ENCODE data around the gene MAP2.

Gene MAP2

GRCh38 chr2:209401788-209402187 lies 22.1 kb upstream of the MAP2 start:
- no peaks in the 10 kb centered on the region for H3K4me1 ChIP-seq
- no peak overlapping the region for H3K4me3 ChIP-seq
- no peaks in the 10 kb centered on the region for H3K36me3 ChIP-seq (replicated peaks)
- DNase-seq (ENCODE audit: low spot score in 2 of 2): no peak
- no peaks in the 10 kb centered on the region for H3K9me3 ChIP-seq
- H3K27me3 ChIP-seq (ENCODE audit: low read depth): peaks cover 18% of the 10 kb centered on the region
- in situ Hi-C loops (cut with MboI; ENCODE audit: low sequenced_read_pairs): no loop called here

- Histone ChIP-seq H3K4me1 (no peaks in the 10 kb centered on the region), H3K36me3 (replicated peaks) (no peaks in the 10 kb centered on the region), H3K27me3 (ENCODE audit: low read depth) (no peaks in the 10 kb centered on the region), H3K4me3 (no peak overlapping the region), H3K9me3 (0 out of 2 replicates have a peak, but pooled peaks cover 2% of the 10 kb centered on the region)
- in situ Hi-C loops (cut with MboI; ENCODE audit: low sequenced_read_pairs): no loop called here
- DNase-seq (ENCODE audit: low spot score in 2 of 2): no peak
These were observed 12.6 kb upstream of the MAP2 start for GRCh38 chr2:209411296-209411695.

- Histone ChIP-seq H3K4me1 (no peaks in the 10 kb centered on the region), H3K4me3 (no peak overlapping the region), H3K27me3 (ENCODE audit: low read depth) (no peaks in the 10 kb centered on the region), H3K36me3 (replicated peaks) (no peaks in the 10 kb centered on the region), H3K9me3 (0 out of 2 replicates have a peak, but pooled peaks cover 2% of the 10 kb centered on the region)
- in situ Hi-C loops (cut with MboI; ENCODE audit: low sequenced_read_pairs): no loop called here
- DNase-seq (ENCODE audit: low spot score in 2 of 2): no peak
These were observed 12.1 kb upstream of the MAP2 start for GRCh38 chr2:209411718-209412117.

- in situ Hi-C loops (cut with MboI; ENCODE audit: low sequenced_read_pairs): no loop called here
- H3K4me1 ChIP-seq: no peaks in the 10 kb centered on the region
These were observed 10.4 kb upstream of the MAP2 start for GRCh38 chr2:209413311-209414014.

GRCh38 chr2:209416913-209417312 lies 6.9 kb upstream of the MAP2 start:
- Histone ChIP-seq H3K27me3 (ENCODE audit: low read depth) (0 out of 2 replicates have a peak, but pooled peaks cover 2% of the 10 kb centered on the region), H3K36me3 (replicated peaks) (no peaks in the 10 kb centered on the region), H3K9me3 (0 out of 2 replicates have a peak, but pooled peaks cover 2% of the 10 kb centered on the region), H3K4me3 (no peak overlapping the region), H3K4me1 (no peaks in the 10 kb centered on the region)
- in situ Hi-C loops (cut with MboI; ENCODE audit: low sequenced_read_pairs): no loop called here
- DNase-seq (ENCODE audit: low spot score in 2 of 2): no peak

More at GRCh38 chr2:209413311-209414014, 10.4 kb upstream of the MAP2 start:
- no peak for DNase-seq (ENCODE audit: low spot score in 2 of 2)
- H3K36me3 ChIP-seq (replicated peaks): no peaks in the 10 kb centered on the region
- no peaks in the 10 kb centered on the region for H3K27me3 ChIP-seq (ENCODE audit: low read depth)
- H3K4me3 ChIP-seq: no peak overlapping the region
- H3K9me3 ChIP-seq: 0 out of 2 replicates have a peak, but pooled peaks cover 2% of the 10 kb centered on the region

GRCh38 chr2:209422191-209422754 lies 1.6 kb upstream of the MAP2 start:
- in situ Hi-C loops (cut with MboI; ENCODE audit: low sequenced_read_pairs): loop anchor here (10.0 kb wide), 1 partner anchor 133 kb away; no protein-coding TSS in a partner anchor
- peak in 1 of 2 experiments; percentile 5 for DNase-seq (ENCODE audit: low spot score in 2 of 2)

GRCh38 chr2:209424199-209424701 lies 403 bp downstream of the MAP2 start:
- peak overlapping the region; percentile 38 for H3K4me3 ChIP-seq
- H3K9me3 ChIP-seq: no peaks in the 10 kb centered on the region
- peak in 1 of 2 experiments; percentile 12 for DNase-seq (ENCODE audit: low spot score in 2 of 2)
- in situ Hi-C loops (cut with MboI; ENCODE audit: low sequenced_read_pairs): loop anchor here (10.0 kb wide), 1 partner anchor 131 kb away; no protein-coding TSS in a partner anchor
- H3K36me3 ChIP-seq (replicated peaks): no peaks in the 10 kb centered on the region
- peaks cover 2% of the 10 kb centered on the region; the same call in 1 of the 2 replicates for H3K27me3 ChIP-seq (ENCODE audit: low read depth)
- peaks cover 10% of the 10 kb centered on the region for H3K4me1 ChIP-seq

More at GRCh38 chr2:209422191-209422754, 1.6 kb upstream of the MAP2 start:
- Histone ChIP-seq H3K4me1 (peaks cover 10% of the 10 kb centered on the region), H3K36me3 (replicated peaks) (no peaks in the 10 kb centered on the region), H3K9me3 (no peaks in the 10 kb centered on the region), H3K27me3 (ENCODE audit: low read depth) (peaks cover 2% of the 10 kb centered on the region; the same call in 1 of the 2 replicates), H3K4me3 (no peak overlapping the region)

GRCh38 chr2:209424781-209425470 lies 1.1 kb downstream of the MAP2 start:
- in situ Hi-C loops (cut with MboI; ENCODE audit: low sequenced_read_pairs): loop anchor here (10.0 kb wide), 1 partner anchor 130 kb away; no protein-coding TSS in a partner anchor
- Histone ChIP-seq H3K36me3 (replicated peaks) (no peaks in the 10 kb centered on the region), H3K9me3 (no peaks in the 10 kb centered on the region), H3K27me3 (ENCODE audit: low read depth) (peaks cover 2% of the 10 kb centered on the region; the same call in 1 of the 2 replicates), H3K4me1 (peaks cover 10% of the 10 kb centered on the region), H3K4me3 (peak overlapping the region; percentile 38; the same call in 1 of the 2 replicates)
- no peak for DNase-seq (ENCODE audit: low spot score in 2 of 2)

- no peaks in the 10 kb centered on the region for H3K36me3 ChIP-seq (replicated peaks)
- in situ Hi-C loops (cut with MboI; ENCODE audit: low sequenced_read_pairs): loop anchor here (10.0 kb wide), 1 partner anchor 129 kb away; no protein-coding TSS in a partner anchor
These were observed 1.7 kb downstream of the MAP2 start for GRCh38 chr2:209425471-209426071.

GRCh38 chr2:209426432-209426831 lies 2.6 kb downstream of the MAP2 start:
- no peak for DNase-seq (ENCODE audit: low spot score in 2 of 2)

More at GRCh38 chr2:209425471-209426071, 1.7 kb downstream of the MAP2 start:
- Histone ChIP-seq H3K4me1 (peaks cover 10% of the 10 kb centered on the region), H3K4me3 (no peak overlapping the region), H3K9me3 (no peaks in the 10 kb centered on the region), H3K27me3 (ENCODE audit: low read depth) (no peaks in the 10 kb centered on the region; the same call in 1 of the 2 replicates)
- DNase-seq (ENCODE audit: low spot score in 2 of 2): peak; percentile 41 to 61

GRCh38 chr2:209431701-209432100 lies 7.9 kb downstream of the MAP2 start:
- in situ Hi-C loops (cut with MboI; ENCODE audit: low sequenced_read_pairs): no loop called here
- Histone ChIP-seq H3K27me3 (ENCODE audit: low read depth) (peaks cover 2% of the 10 kb centered on the region; the same call in 1 of the 2 replicates), H3K36me3 (replicated peaks) (no peaks in the 10 kb centered on the region), H3K4me3 (no peak overlapping the region), H3K4me1 (no peaks in the 10 kb centered on the region), H3K9me3 (no peaks in the 10 kb centered on the region)
- DNase-seq (ENCODE audit: low spot score in 2 of 2): no peak

More at GRCh38 chr2:209426432-209426831, 2.6 kb downstream of the MAP2 start:
- H3K4me3 ChIP-seq: no peak overlapping the region
- H3K27me3 ChIP-seq (ENCODE audit: low read depth): no peaks in the 10 kb centered on the region; the same call in 1 of the 2 replicates
- in situ Hi-C loops (cut with MboI; ENCODE audit: low sequenced_read_pairs): loop anchor here (10.0 kb wide), 1 partner anchor 128 kb away; no protein-coding TSS in a partner anchor
- no peaks in the 10 kb centered on the region for H3K9me3 ChIP-seq
- H3K4me1 ChIP-seq: peaks cover 10% of the 10 kb centered on the region
- H3K36me3 ChIP-seq (replicated peaks): no peaks in the 10 kb centered on the region

- peak; percentile 25 to 50 for DNase-seq (ENCODE audit: low spot score in 2 of 2)
- H3K4me1 ChIP-seq: peaks cover 9% of the 10 kb centered on the region; the same call in 1 of the 2 replicates
- in situ Hi-C loops (cut with MboI; ENCODE audit: low sequenced_read_pairs): no loop called here
- no peak overlapping the region for H3K4me3 ChIP-seq
- H3K36me3 ChIP-seq (replicated peaks): no peaks in the 10 kb centered on the region
- H3K9me3 ChIP-seq: no peaks in the 10 kb centered on the region
- peaks cover 2% of the 10 kb centered on the region; the same call in 1 of the 2 replicates for H3K27me3 ChIP-seq (ENCODE audit: low read depth)
These were observed 17.7 kb downstream of the MAP2 start for GRCh38 chr2:209441541-209441940.

GRCh38 chr2:209442939-209443338 lies 19.1 kb downstream of the MAP2 start:
- no peak overlapping the region for H3K4me3 ChIP-seq
- no peak for DNase-seq (ENCODE audit: low spot score in 2 of 2)
- peaks cover 9% of the 10 kb centered on the region; the same call in 1 of the 2 replicates for H3K4me1 ChIP-seq
- no peaks in the 10 kb centered on the region for H3K36me3 ChIP-seq (replicated peaks)
- in situ Hi-C loops (cut with MboI; ENCODE audit: low sequenced_read_pairs): no loop called here
- peaks cover 2% of the 10 kb centered on the region; the same call in 1 of the 2 replicates for H3K27me3 ChIP-seq (ENCODE audit: low read depth)
- H3K9me3 ChIP-seq: no peaks in the 10 kb centered on the region

Measured in HAP-1 (cell line).